Hematopoietic multipotent progenitor cell treated with erythropoietin and hydrocortisone succinate and interleukin-3 and kit ligand, for 15 days (in vitro differentiated cells): Measurements from ENCODE around the gene RPL32.
A peak's percentile ranks its signal among the peaks of the same experiment; 100 is the strongest.
"Not testable (repeated sequence)": the region's sequence is repeated elsewhere in the genome, so short reads cannot be mapped to it uniquely, and the experiment has no call there.

Experiments
- DNase-seq: peaks from one replicate; pipeline ENCODE4 v3.0.0-alpha.2; 2015; ENCODE audit warnings: low spot score

The RPL32 gene

DNA sequence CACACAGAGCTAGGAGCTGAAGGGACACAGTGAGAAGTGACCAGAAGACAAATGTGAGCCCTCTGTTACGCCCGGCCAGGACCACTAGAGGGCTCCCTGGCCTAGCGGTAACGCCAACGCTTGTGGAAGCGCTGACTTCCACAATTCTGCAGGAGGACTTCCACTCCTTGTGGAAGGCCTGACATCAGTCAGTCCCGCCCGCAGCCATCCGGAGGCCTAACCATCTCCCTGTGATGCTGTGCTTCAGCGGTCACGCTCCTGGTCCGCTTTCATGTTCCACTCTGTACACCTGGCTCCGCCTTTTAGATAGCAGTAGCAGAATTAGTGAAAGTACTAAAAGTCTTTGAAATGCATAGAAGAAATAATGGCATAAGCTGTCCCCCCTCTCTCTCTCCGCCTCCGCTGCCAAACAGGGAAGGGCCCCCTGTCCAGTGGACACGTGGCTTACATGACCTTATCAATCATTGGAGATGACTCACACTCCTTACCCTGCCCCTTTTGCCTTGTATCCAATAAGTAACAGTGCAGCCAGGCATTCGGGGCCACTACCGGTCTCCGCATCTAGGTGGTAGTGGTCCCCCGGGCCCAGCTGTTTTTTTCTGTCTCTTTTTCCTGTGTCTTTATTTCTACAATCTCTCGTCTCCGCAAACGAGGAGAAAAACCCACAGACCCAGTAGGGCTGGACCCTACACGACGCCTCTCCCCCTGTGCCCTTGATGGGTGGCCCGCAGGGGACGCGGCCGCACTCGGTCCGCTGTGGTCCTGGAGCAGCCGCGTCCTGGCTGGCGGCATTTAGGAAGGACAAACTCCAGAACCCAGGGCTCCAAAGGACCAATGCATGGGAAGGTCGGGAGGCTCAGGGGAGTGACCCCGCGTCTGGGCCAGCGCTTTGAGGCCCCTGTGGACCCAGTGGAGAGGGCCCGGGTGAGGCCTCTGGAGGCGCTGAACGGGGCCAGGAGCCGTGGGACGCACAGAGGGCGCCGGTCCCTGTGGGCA is 27.0 kb upstream of the RPL32 start:
- peak; percentile 80 for DNase-seq

- no peak for DNase-seq
Measured at GRCh38 chr3:12866836-12867235, 25.5 kb upstream of the RPL32 start.

DNA sequence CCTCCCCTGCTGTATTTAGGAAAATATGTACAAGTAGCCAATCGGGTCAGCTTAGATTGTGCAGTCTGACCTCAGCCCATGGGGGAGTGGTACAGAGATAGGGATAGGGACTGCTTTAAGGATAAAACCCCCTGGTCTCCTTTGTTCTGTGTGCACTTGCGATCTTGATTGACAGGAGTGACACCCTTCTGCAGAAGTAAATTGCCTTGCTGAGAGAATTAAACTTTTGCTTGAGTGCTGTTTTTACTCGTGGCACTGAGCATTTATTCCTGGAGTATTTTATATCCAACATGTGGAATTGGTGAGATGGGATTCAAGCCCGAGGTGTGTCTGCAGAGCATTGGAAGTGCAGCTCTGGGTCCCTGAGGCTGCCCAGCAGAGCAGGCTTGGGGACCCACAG is 23.9 kb upstream of the RPL32 start:
- no peak for DNase-seq

- DNase-seq, result no peak
Measured at GRCh38 chr3:12862387-12862786, 21.0 kb upstream of the RPL32 start.

DNA sequence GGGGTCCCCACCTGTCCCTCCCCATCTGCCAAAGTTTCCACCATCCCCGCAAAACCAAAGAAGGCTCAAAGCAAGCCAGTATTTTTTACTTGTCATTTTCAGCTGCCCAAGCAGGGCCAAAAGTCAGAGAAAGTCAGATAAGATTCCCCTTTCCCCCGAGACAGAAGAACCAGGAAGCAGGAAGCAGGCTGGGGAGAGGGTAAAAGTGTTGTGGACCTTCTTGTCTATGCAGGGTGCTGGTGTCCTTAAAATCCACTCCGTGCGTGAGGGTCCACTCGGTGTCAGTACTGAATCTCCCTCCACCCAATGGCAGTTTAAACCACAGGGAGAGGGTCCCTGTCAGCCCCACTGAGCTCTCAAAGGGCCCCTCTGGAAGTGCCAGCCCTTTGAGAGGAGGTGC is 20.2 kb upstream of the RPL32 start:
- no peak for DNase-seq

DNA sequence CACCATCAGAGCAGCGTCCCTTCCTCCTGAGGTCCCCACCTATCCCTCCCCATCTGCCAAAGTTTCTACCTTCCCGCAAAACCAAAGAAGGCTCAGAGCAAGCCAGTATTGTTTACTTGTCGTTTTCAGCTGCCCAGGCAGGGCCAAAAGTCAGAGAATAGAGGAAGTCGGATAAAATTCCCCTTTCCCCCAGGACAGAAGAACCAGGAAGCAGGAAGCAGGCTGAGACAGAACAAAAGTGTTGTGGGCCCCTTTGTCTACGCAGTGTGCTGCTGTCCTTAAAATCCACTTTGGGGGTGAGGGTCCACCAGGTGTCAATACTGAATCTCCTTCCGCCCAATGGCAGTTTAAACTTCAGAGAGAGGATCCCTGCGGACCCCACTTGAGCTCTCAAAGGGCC is 18.5 kb upstream of the RPL32 start:
- DNase-seq, result no peak

GRCh38 chr3:12856626-12857025 is 15.3 kb upstream of the RPL32 start:
- DNase-seq, result no peak

GRCh38 chr3:12854565-12854964 is 13.2 kb upstream of the RPL32 start:
- no peak for DNase-seq

DNA sequence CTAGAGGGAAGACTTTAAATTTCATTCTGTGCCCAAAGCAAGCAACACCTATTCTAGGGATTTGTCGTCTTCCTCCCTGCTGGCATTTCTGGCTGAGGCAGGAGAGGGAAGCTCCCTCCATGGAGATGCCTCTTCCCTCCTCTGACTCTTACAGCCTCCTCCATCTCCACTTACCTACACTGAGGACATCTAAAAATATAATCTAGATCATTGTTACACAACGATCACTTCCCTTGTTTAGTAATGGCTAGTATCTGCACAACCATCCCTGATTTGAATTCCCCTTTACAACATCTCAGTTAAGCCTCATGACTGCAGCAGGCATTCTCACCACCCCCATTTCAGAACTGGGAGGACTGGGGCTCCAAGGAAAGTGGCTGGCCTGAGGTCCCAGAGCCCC is 12.5 kb upstream of the RPL32 start:
- not testable (repeated sequence) for DNase-seq

DNA sequence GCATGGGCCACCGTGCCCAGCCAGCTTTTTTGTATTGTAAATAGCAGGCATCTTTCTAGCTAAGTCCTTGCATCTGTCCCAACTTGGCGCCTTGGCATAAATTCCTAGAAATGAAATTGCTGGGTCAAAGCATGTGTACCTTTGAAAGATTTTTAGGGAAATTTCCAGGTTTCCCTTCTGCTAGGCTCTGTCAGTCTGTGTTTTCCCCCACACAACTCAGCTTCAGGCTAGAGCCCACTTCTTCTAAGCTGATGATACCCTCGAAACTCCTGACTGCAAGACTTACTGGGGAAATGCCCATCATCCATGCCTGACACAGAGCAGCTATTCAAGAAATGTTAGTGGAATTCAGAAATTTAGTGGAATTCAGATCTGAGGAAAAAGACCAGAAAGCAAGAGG is 10.8 kb upstream of the RPL32 start:
- no peak for DNase-seq

- DNase-seq, result no peak
Measured at GRCh38 chr3:12845811-12846210, 4.4 kb upstream of the RPL32 start.

- DNase-seq, result no peak
Measured at GRCh38 chr3:12842469-12842868, 1.1 kb upstream of the RPL32 start.

DNA sequence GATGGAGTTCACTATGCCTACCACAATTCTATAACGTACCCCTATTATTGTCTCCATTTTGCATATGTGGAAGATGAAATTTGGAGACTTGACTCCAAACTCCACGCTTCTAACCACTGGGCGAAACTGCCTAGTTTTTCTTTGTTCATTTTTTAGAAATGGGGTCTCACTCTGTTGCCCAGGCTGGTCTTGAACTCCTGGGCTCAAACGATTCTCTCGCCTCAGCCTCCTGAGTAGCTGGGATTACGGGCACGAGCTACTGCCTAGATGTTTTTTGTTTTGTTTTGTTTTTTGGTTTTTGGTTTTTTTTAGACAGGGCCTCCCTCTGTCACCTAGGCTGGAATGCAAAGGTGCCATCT is 584 bp upstream of the RPL32 start:
- no peak for DNase-seq

DNA sequence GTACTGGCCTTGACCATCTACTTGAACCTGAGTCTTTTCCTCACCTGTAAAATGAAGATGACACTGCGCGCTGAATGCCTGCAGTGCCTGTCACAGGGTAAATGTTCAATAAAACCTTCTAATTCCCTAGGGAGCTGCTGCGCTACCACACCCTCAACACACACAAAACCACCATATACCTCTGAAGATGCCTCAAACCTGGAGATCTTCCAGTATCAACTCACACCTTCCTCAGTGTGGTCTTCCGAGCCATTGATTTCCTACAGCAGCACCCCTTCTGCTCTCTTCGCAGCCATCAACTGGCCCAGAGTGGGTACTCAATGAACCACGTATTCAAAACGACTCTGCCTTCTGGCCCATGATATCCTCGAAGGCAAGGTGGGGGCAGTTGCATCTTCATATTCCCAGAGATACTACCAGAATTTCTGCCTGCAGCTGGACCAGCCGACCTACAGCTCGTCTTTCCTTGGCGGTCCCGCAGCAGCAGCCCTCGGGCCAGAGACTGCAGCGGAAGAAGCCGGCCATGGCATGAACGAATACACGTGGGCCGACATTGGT is 695 bp downstream of the RPL32 start:
- DNase-seq, result no peak

DNA sequence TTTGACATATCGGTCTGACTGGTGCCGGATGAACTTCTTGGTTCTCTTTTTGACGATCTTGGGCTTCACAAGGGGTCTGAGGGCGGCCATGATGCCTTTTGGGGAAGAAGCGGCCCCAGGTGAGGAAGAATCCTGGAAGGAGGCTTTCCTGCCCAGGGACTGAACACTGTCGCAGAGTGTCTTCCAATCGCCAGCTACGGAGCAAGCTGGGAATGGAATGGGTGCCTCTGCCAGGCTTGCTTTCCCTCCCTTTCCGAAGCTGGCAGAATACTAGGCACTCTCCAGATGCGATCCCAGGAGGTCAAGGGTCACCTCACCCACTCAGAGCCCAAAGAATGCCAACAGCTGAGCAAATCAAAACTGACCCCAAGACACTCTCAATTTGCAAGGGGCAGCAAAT is 1.2 kb downstream of the RPL32 start:
- DNase-seq, result not testable (repeated sequence)

- no peak for DNase-seq
Measured at GRCh38 chr3:12839156-12839946, 2.0 kb downstream of the RPL32 start.

DNA sequence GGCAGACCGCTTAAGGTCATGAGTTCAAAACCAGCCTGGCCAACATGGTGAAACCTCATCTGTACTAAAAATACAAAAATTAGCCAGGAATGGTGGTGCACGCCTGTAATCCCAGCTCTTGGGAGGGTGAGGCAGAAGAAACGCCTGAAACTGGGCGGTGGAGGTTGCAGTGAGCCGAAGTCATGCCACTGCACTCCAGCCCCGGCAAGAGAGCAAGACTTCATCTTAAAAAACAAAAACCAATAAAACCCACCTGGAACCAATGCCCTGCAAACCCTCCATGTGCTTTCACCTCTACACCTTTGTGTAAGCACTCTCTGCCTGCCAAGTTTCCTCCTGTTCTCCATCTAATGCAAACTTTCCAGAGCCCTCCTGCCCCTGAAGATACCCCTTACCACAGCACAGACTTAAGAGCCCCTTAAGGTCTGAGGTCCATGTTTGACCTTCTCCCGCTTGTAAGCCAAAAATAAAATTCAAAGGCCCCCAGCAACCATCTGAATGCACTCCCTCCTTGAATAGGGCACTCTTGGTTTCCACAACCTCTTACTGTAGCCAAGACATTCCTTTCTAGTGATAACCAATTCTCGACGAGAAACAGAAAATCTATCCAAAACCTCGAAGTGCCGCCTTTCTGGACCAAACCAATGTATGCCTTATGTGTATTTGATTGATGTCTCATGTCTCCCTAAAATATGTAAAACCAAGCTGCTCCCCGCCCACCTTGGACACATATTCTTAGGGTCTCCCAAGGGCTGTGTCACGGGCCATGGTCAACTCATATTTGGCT is 3.0 kb downstream of the RPL32 start:
- no peak for DNase-seq

- DNase-seq, result no peak
Measured at GRCh38 chr3:12837295-12837986, 3.9 kb downstream of the RPL32 start.

DNA sequence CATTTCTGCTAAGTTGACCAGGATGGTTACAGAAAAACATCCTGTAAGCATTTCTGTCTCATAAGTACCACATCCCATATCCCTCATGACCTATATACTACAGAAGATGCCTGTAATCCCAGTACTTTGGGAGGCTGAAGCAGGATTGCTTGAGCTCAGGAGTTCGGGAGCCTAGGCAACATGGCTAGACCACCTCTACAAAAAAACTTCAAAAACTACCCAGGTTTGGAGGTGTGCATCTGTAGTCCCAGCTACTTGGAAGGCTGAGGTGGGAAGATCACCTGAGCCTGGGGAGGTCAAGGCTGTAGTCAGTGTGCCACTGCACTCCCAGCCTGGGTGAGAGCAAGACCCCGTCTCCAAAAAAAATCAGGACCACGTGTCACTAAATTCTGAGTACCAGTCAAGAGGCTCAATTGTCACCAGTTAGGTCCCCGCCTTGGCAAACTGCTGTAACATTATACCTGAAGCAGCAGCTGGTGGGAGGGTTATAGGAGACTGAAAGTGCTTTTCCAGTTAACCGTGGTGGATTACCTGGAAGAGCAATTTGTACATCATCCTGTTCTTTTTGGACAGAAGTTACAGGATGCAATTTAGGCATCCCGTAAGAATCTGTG is 6.2 kb downstream of the RPL32 start:
- DNase-seq, result no peak

DNA sequence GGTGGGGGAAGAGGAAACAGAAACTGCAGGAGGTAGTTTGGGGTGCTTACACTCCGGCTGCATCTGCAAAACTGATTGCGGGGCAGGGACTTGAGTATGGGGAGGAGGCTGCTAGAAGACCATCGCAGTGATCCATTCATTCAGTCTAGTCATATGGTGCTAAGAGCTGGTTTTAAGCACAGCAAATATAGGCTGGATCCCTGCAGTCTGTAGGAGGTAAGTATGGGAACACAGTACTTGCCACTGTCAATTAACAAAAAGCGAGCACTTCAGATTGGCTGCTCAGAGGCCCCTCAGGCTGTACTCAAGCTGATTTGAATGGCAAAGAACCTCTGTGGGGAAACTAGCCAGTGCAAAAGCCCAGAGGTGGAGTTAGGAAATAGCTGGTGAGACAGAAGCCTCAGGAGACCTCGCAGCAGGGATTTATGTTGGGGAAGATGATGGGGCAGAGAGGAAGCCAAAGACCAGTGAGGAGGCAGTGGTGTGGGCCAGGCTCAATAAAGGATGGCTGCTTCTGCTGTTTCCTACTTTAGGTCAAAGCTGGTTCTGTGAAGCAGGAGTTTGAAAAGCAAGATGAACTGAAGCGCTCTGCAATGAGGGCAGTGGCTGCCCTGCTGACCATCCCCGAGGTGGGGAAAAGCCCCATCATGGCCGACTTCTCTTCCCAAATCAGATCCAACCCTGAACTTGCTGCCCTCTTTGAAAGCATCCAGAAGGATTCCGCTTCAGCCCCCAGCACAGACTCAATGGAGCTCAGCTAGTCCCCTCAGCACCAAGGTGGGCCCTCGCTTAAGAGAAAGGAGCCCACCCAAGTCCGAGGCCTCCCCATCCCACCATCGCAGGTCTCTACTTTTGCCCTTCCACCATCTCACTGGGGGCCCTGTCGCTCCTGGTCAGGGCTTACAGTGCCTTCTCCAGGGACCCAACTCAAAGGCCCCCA is 7.9 kb downstream of the RPL32 start:
- no peak for DNase-seq
